GM19463 (cell line): Measurements from ENCODE around the gene BRAF.
"Not testable (repeated sequence)": the region's sequence is repeated elsewhere in the genome, so short reads cannot be mapped to it uniquely, and the experiment has no call there.

Experiments
- ATAC-seq: cut with Tn5 transposase; IDR thresholded peaks from one replicate; pipeline ENCODE4 v1.9.1; 2021; ENCODE audit warnings: mild to moderate bottlenecking, moderate library complexity; ENCODE audit not compliant: unreplicated experiment

BRAF gene

GRCh38 chr7:140684066-140684950, 240.4 kb downstream of the BRAF start:
- ATAC-seq = no peak

- ATAC-seq = no peak
Observed at GRCh38 chr7:140683657-140684056, 241.1 kb downstream of the BRAF start.

GRCh38 chr7:140681766-140682165, 243.0 kb downstream of the BRAF start:
- ATAC-seq = no peak

DNA sequence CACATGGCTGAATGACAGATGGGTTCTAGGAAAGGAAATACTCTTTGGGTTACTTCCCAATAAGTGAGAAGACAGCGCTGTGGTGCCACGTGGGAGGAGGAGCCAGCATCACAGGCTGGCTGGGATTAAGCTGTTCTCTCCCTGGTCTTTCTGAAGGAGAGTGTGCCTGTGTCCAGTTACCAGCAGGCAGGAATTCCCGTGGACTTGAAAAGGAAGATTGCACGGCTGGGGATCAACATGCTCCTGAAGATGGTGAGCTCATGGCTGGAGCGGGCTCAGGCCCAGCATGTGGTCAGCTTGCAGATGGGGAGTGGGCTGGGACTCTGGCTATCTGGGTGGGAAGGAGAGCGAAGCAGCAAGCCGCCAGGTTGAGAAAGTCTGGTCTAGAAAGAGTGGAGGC, 243.8 kb downstream of the BRAF start:
- ATAC-seq = no peak

- no peak for ATAC-seq
Observed at GRCh38 chr7:140679186-140679585, 245.5 kb downstream of the BRAF start.

GRCh38 chr7:140678816-140679130, 246.0 kb downstream of the BRAF start:
- ATAC-seq = no peak

GRCh38 chr7:140678081-140678815, 246.5 kb downstream of the BRAF start:
- ATAC-seq = no peak

DNA sequence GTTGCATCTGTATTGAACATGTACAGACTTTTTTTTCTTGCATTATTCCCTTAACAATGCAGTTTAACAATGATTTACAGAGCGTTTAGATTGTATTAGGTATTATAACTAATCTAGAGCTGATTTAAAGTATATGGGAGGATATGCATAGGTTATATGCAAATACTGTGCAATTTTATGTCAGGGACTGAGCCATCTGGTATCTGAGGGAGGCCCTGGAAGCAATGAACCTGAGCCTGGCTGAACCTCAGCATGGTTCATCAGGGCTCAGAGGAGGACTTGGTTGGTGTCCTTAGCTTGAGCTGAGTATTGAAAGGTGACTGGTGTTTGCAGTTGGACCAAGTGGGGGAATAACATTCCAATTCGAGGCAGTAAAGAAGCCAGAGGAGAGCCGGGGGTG, 247.2 kb downstream of the BRAF start:
- no peak for ATAC-seq

- not testable (repeated sequence) for ATAC-seq
Observed at GRCh38 chr7:140676956-140677355, 247.8 kb downstream of the BRAF start.

DNA sequence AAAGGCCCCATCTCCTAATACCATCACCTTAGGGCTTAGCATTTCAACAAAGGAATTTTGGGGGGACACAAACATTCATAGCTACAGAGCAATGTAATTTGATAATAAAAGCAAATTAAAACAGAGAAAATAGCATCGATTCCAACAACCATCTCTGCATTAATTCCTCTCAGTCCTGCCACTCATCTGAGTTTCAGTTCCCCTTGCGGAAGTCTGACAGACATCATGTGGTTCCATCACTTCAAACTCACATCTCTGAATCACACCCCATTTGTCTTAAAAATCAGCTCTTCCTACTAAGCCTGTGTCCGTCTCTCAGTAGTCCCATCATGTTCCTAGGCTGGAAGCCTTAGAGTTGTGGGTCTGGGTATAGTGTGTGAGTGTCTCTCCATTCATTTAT, 248.4 kb downstream of the BRAF start:
- peak; percentile 36 for ATAC-seq

DNA sequence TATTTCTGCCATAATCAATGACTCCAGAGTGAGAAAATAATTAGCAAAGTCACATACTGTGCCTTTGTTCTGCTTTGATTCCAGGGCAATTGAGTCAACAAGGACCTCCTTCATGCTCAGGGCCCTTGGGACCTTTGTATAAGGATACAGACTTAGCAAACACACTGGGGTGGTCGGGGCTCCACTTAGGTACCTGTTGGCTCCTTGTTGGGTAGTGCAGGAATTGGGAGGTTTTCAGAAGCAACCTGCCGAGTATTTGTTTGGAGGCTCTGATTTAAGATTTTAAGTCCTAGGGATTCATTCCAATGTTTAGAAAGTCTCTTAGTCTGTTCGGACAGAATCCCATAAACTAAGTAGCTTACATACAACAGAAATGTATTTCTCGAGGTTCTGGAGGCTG, 249.0 kb downstream of the BRAF start:
- ATAC-seq = no peak

GRCh38 chr7:140674899-140675701, 249.6 kb downstream of the BRAF start:
- no peak for ATAC-seq

- peak; percentile 14 for ATAC-seq
Observed at GRCh38 chr7:140674356-140674800, 250.4 kb downstream of the BRAF start.

GRCh38 chr7:140673774-140674155, 251.0 kb downstream of the BRAF start:
- no peak for ATAC-seq

GRCh38 chr7:140673063-140673773, 251.5 kb downstream of the BRAF start:
- peak; percentile 40 for ATAC-seq

GRCh38 chr7:140672382-140673062, 252.2 kb downstream of the BRAF start, which contains the start of gene ADCK2:
Gene ADCK2, plus strand, starts transcription at chr7:140672945. Its CDS starts 386 bp downstream, at chr7:140673331.
- ATAC-seq = peak; percentile 58

DNA sequence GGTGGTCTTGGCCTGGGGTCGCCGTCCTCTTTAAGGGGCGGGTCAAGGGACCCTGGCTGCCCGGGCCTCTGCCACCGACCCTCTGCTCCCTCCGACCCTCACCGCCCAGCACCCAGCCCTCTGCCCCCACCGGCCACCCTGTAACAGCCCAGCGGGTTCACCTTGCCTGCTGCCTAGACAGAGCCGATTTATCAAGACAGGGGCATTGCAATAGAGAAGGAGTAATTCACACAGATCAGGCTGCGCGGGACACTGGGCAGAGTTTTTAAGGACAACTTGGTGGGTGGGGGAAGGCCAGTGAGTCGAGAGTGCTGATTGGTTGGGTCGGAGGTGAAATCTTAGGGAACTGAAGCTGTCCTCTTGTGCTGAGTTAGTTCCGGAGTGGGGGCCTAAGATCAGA, 252.8 kb downstream of the BRAF start:
- no peak for ATAC-seq

DNA sequence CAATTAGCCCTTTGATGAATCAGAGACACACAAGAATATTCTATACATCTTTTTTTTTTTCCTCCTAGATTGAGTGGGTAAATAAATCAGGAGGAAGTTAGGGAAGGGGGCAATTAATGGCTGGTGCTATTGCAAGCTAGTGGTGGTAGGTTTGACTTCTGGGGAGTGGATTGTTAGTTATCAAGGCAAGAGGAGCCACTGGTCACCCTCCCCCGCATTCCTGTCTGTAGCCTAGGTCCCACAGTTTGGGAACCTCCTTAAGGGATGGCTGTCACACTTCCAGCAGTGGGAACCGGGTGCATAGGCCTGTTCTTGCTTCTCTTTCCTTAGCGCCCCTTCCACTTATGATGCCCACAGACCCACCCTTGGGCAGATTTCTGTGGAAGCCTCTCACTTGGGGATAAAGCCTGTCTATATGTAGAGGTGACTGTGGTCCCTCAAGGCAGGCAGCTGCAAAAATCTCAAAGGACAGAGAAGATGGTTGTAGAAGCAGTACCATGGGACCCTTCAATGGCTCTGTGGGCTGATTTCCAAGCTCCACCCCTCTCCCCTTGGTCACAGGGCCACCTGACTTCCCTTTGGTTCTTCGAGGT, 254.3 kb downstream of the BRAF start:
- ATAC-seq = no peak

DNA sequence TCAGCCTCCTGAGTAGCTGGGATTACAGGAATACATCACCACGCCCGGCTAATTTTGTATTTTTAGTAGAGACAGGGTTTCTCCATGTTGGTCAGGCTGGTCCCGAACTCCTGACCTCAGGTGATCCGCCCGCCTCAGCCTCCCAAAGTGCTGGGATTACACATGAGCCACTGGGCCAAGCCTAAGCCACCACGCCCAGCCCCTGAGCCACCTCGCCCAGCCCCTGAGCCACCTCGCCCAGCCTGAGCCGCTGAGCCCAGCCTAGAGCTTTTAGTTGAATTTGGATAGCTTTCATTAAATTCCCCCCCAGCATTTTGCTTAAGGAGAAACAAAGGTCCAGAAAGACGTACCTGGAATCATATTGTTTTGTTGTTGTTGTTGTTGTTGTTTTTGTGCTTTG, 254.9 kb downstream of the BRAF start:
- not testable (repeated sequence) for ATAC-seq

GRCh38 chr7:140669352-140669751, 255.4 kb downstream of the BRAF start:
- ATAC-seq = no peak
